ENCODE measurements around the gene FAM222A.

The FAM222A gene

GRCh38 chr12:109706398-109706746, 7.3 kb upstream of the FAM222A start:
- Histone ChIP-seq H3K27me3 (ENCODE audit: control insufficient read depth, insufficient read depth, low read length) (no peaks in the 10 kb centered on the region), H3K4me3 (ENCODE audit: low read length) (no peak overlapping the region), H3K9me3 (ENCODE audit: control insufficient read depth, low read depth, low read length) (no peaks in the 10 kb centered on the region), H3K4me1 (ENCODE audit: control insufficient read depth, low read depth, low read length) (no peaks in the 10 kb centered on the region), H3K36me3 (ENCODE audit: control insufficient read depth, low read depth, low read length) (no peaks in the 10 kb centered on the region), H3K27ac (ENCODE audit: low read length) (no peak overlapping the region), H3K9ac (ENCODE audit: low read length) (no peak overlapping the region)

- Histone ChIP-seq H3K4me1 (ENCODE audit: control insufficient read depth, low read depth, low read length) (no peaks in the 10 kb centered on the region), H3K9me3 (ENCODE audit: control insufficient read depth, low read depth, low read length) (no peaks in the 10 kb centered on the region), H3K36me3 (ENCODE audit: control insufficient read depth, low read depth, low read length) (no peaks in the 10 kb centered on the region), H3K27me3 (ENCODE audit: control insufficient read depth, insufficient read depth, low read length) (no peaks in the 10 kb centered on the region), H3K27ac (ENCODE audit: low read length) (no peak overlapping the region), H3K9ac (ENCODE audit: low read length) (no peak overlapping the region), H3K4me3 (ENCODE audit: low read length) (no peak overlapping the region)
Observed at GRCh38 chr12:109706747-109707469, 6.7 kb upstream of the FAM222A start.

GRCh38 chr12:109707470-109707821, 6.2 kb upstream of the FAM222A start:
- Histone ChIP-seq H3K4me1 (ENCODE audit: control insufficient read depth, low read depth, low read length) (no peaks in the 10 kb centered on the region), H3K4me3 (ENCODE audit: low read length) (no peak overlapping the region), H3K9me3 (ENCODE audit: control insufficient read depth, low read depth, low read length) (no peaks in the 10 kb centered on the region), H3K27ac (ENCODE audit: low read length) (no peak overlapping the region), H3K36me3 (ENCODE audit: control insufficient read depth, low read depth, low read length) (no peaks in the 10 kb centered on the region), H3K27me3 (ENCODE audit: control insufficient read depth, insufficient read depth, low read length) (peaks cover 1% of the 10 kb centered on the region), H3K9ac (ENCODE audit: low read length) (no peak overlapping the region)

- no peak overlapping the region for H3K9ac ChIP-seq (ENCODE audit: low read length)
- H3K36me3 ChIP-seq (ENCODE audit: control insufficient read depth, low read depth, low read length), result no peaks in the 10 kb centered on the region
- no peak overlapping the region for H3K27ac ChIP-seq (ENCODE audit: low read length)
- H3K9me3 ChIP-seq (ENCODE audit: control insufficient read depth, low read depth, low read length), result no peaks in the 10 kb centered on the region
- no peaks in the 10 kb centered on the region for H3K4me1 ChIP-seq (ENCODE audit: control insufficient read depth, low read depth, low read length)
- H3K27me3 ChIP-seq (ENCODE audit: control insufficient read depth, insufficient read depth, low read length), result peaks cover 4% of the 10 kb centered on the region
- no peak overlapping the region for H3K4me3 ChIP-seq (ENCODE audit: low read length)
Observed at GRCh38 chr12:109708939-109709338, 4.7 kb upstream of the FAM222A start.

- H3K4me3 ChIP-seq (ENCODE audit: low read length), result no peak overlapping the region
- H3K4me1 ChIP-seq (ENCODE audit: control insufficient read depth, low read depth, low read length), result no peaks in the 10 kb centered on the region
Observed at GRCh38 chr12:109709401-109709991, 4.1 kb upstream of the FAM222A start.

GRCh38 chr12:109710205-109710746, 3.3 kb upstream of the FAM222A start:
- no peak overlapping the region for H3K27ac ChIP-seq (ENCODE audit: low read length)
- H3K9ac ChIP-seq (ENCODE audit: low read length), result no peak overlapping the region
- no peak overlapping the region for H3K4me3 ChIP-seq (ENCODE audit: low read length)
- no peaks in the 10 kb centered on the region for H3K4me1 ChIP-seq (ENCODE audit: control insufficient read depth, low read depth, low read length)
- peaks cover 12% of the 10 kb centered on the region for H3K27me3 ChIP-seq (ENCODE audit: control insufficient read depth, insufficient read depth, low read length)
- H3K9me3 ChIP-seq (ENCODE audit: control insufficient read depth, low read depth, low read length), result no peaks in the 10 kb centered on the region
- H3K36me3 ChIP-seq (ENCODE audit: control insufficient read depth, low read depth, low read length), result no peaks in the 10 kb centered on the region

More at GRCh38 chr12:109709401-109709991, 4.1 kb upstream of the FAM222A start:
- Histone ChIP-seq H3K27me3 (ENCODE audit: control insufficient read depth, insufficient read depth, low read length) (peaks cover 4% of the 10 kb centered on the region), H3K27ac (ENCODE audit: low read length) (no peak overlapping the region), H3K9me3 (ENCODE audit: control insufficient read depth, low read depth, low read length) (no peaks in the 10 kb centered on the region), H3K36me3 (ENCODE audit: control insufficient read depth, low read depth, low read length) (no peaks in the 10 kb centered on the region), H3K9ac (ENCODE audit: low read length) (no peak overlapping the region)

GRCh38 chr12:109710747-109711595, 2.7 kb upstream of the FAM222A start:
- no peak overlapping the region for H3K9ac ChIP-seq (ENCODE audit: low read length)
- no peak overlapping the region for H3K27ac ChIP-seq (ENCODE audit: low read length)
- no peaks in the 10 kb centered on the region for H3K9me3 ChIP-seq (ENCODE audit: control insufficient read depth, low read depth, low read length)
- H3K4me3 ChIP-seq (ENCODE audit: low read length), result no peak overlapping the region
- H3K4me1 ChIP-seq (ENCODE audit: control insufficient read depth, low read depth, low read length), result no peaks in the 10 kb centered on the region
- peaks cover 19% of the 10 kb centered on the region for H3K27me3 ChIP-seq (ENCODE audit: control insufficient read depth, insufficient read depth, low read length)
- no peaks in the 10 kb centered on the region for H3K36me3 ChIP-seq (ENCODE audit: control insufficient read depth, low read depth, low read length)

GRCh38 chr12:109711596-109712461, 1.8 kb upstream of the FAM222A start:
- H3K27me3 ChIP-seq (ENCODE audit: control insufficient read depth, insufficient read depth, low read length), result peaks cover 27% of the 10 kb centered on the region
- H3K27ac ChIP-seq (ENCODE audit: low read length), result no peak overlapping the region
- H3K4me1 ChIP-seq (ENCODE audit: control insufficient read depth, low read depth, low read length), result no peaks in the 10 kb centered on the region
- H3K36me3 ChIP-seq (ENCODE audit: control insufficient read depth, low read depth, low read length), result no peaks in the 10 kb centered on the region
- H3K9ac ChIP-seq (ENCODE audit: low read length), result no peak overlapping the region
- no peak overlapping the region for H3K4me3 ChIP-seq (ENCODE audit: low read length)
- H3K9me3 ChIP-seq (ENCODE audit: control insufficient read depth, low read depth, low read length), result no peaks in the 10 kb centered on the region

GRCh38 chr12:109714141-109714912, 702 bp downstream of the FAM222A start:
- Histone ChIP-seq H3K27me3 (ENCODE audit: control insufficient read depth, insufficient read depth, low read length) (peaks cover 48% of the 10 kb centered on the region), H3K27ac (ENCODE audit: low read length) (no peak overlapping the region), H3K9ac (ENCODE audit: low read length) (no peak overlapping the region), H3K9me3 (ENCODE audit: control insufficient read depth, low read depth, low read length) (no peaks in the 10 kb centered on the region), H3K36me3 (ENCODE audit: control insufficient read depth, low read depth, low read length) (no peaks in the 10 kb centered on the region), H3K4me3 (ENCODE audit: low read length) (peak overlapping the region; percentile 49), H3K4me1 (ENCODE audit: control insufficient read depth, low read depth, low read length) (peaks cover 11% of the 10 kb centered on the region)

GRCh38 chr12:109714913-109715244, 1.3 kb downstream of the FAM222A start:
- peaks cover 16% of the 10 kb centered on the region for H3K4me1 ChIP-seq (ENCODE audit: control insufficient read depth, low read depth, low read length)
- H3K27ac ChIP-seq (ENCODE audit: low read length), result no peak overlapping the region
- no peaks in the 10 kb centered on the region for H3K9me3 ChIP-seq (ENCODE audit: control insufficient read depth, low read depth, low read length)
- no peaks in the 10 kb centered on the region for H3K36me3 ChIP-seq (ENCODE audit: control insufficient read depth, low read depth, low read length)
- H3K27me3 ChIP-seq (ENCODE audit: control insufficient read depth, insufficient read depth, low read length), result peaks cover 48% of the 10 kb centered on the region
- H3K4me3 ChIP-seq (ENCODE audit: low read length), result peak overlapping the region; percentile 32
- no peak overlapping the region for H3K9ac ChIP-seq (ENCODE audit: low read length)
